K562 (cell line): ENCODE measurements around the gene OVCA2. TPM values are rescaled to one million over a fixed set of nuclear protein-coding genes. Genes with fewer than 3 reads are reported as not detected.
A peak's percentile ranks its signal among the peaks of the same experiment; 100 is the strongest.

ENCODE experiments used
- CBFB ChIP-seq: sonication (generic); formaldehyde crosslinking; IDR thresholded peaks from 2 replicates; pipeline ENCODE4 v1.4.0; 2020; ENCODE audit warnings: mild to moderate bottlenecking, missing genetic modification reagents
- NFYB ChIP-seq: IDR thresholded peaks from 2 replicates; pipeline ENCODE4 v1.6.1; 2011; ENCODE audit warnings: mild to moderate bottlenecking, moderate library complexity; ENCODE audit not compliant: insufficient read length; ENCODE audit errors: extremely low read depth
- POLR2AphosphoS5 ChIP-seq: IDR thresholded peaks from 2 replicates; pipeline ENCODE4 v1.6.1; 2011; ENCODE audit warnings: mild to moderate bottlenecking, low read depth, low read length, moderate library complexity; ENCODE audit not compliant: control insufficient read depth, insufficient read depth
- POLR2G ChIP-seq: fragments of 200-400 bp; formaldehyde crosslinking; IDR thresholded peaks from 2 replicates; pipeline ENCODE4 v1.6.1; 2017; ENCODE audit warnings: low read depth, mild to moderate bottlenecking, antibody characterized with exemption, low read length, moderate library complexity
- REST ChIP-seq, 2 experiments: fragments of 450-650 bp; formaldehyde crosslinking in 1 of 2; IDR thresholded peaks; 2 replicates each; pipeline versions ENCODE4 v1.4.0 to v1.6.1; 2014 to 2020; ENCODE audit warnings: mild to moderate bottlenecking in 2 of 2, borderline replicate concordance in 1 of 2, low read depth in 1 of 2
- TARDBP ChIP-seq: fragments of 450-650 bp; IDR thresholded peaks from 2 replicates; pipeline ENCODE4 v1.6.1; 2016
- YBX1 ChIP-seq: fragments of 450-650 bp; IDR thresholded peaks from 2 replicates; pipeline ENCODE4 v1.7.1; 2016; ENCODE audit warnings: mild to moderate bottlenecking
- ZNF3 ChIP-seq: fragments of 250-450 bp; sonication (Bioruptor Pico); IDR thresholded peaks from 2 replicates; pipeline ENCODE4 v1.5.0; 2021; ENCODE audit warnings: mild to moderate bottlenecking, moderate library complexity
- ZNF324 ChIP-seq: fragments of 250-450 bp; sonication (Bioruptor Pico); IDR thresholded peaks from 2 replicates; pipeline ENCODE4 v1.4.0; 2020; ENCODE audit warnings: mild to moderate bottlenecking
- polyA plus RNA-seq, 8 experiments: library from polyadenylated mRNA; depleted of rRNA in 4 of 8; stranded (reverse) in 5 of 8; unstranded in 3 of 8; fragments of >200 nt; fragmentation: Nextera tagmentation in 2 of 8; fragmentation: Illumina TruSeq in 1 of 8; extraction: Ambion mirVana in 2 of 8; extraction: Trizol in 1 of 8; gene quantifications; 2 replicates each; pipeline versions ENCODE4 v1.2.1 to v1.2.3, GENCODE V29; 2011 to 2014; ENCODE audit warnings: inconsistent platforms in 1 of 8, missing spikeins in 1 of 8
- total RNA-seq, 7 experiments: library from RNA; depleted of rRNA in 6 of 7; stranded (reverse); fragments of >200 nt in 6 of 7; fragmentation: Illumina TruSeq in 2 of 7; extraction: Trizol in 2 of 7; gene quantifications; 2 replicates each; pipeline versions ENCODE4 v1.2.1 to v1.2.3, GENCODE V29; 2011 to 2021; ENCODE audit warnings: low replicate concordance in 1 of 7
- TF ChIP-seq, protein P1 (sequence below), 3 experiments: IDR thresholded peaks in 2 of 3; conservative IDR thresholded peaks in 1 of 3; 2 replicates each; pipeline ENCODE4 v1.5.1; 2011 to 2012; ENCODE audit warnings: low read length in 3 of 3, mild to moderate bottlenecking in 3 of 3, control low read depth in 2 of 3, improper control_type of control experiment in 1 of 3, inconsistent platforms in 1 of 3, low read depth in 1 of 3, mixed read lengths in 1 of 3, moderate library complexity in 1 of 3; ENCODE audit not compliant: insufficient read depth in 2 of 3
- TF ChIP-seq, protein P2 (sequence below): fragments of 450-650 bp; formaldehyde crosslinking; IDR thresholded peaks from 2 replicates; pipeline ENCODE4 v1.4.0; 2020; ENCODE audit warnings: mild to moderate bottlenecking, mixed read lengths
- TF ChIP-seq, protein P3 (sequence below), 2 experiments: fragments of 450-650 bp in 1 of 2; sonication (generic) in 1 of 2; formaldehyde crosslinking in 1 of 2; IDR thresholded peaks in 1 of 2; conservative IDR thresholded peaks in 1 of 2; 2 replicates each; pipeline versions ENCODE4 v1.6.1 to v1.8.1; 2016 to 2023; ENCODE audit warnings: mild to moderate bottlenecking in 2 of 2, moderate library complexity in 2 of 2, inconsistent platforms in 1 of 2, missing genetic modification reagents in 1 of 2

The OVCA2 gene
- total and polyA plus RNA-seq, 9 of the 15 experiments (the other 6 are each of a cell fraction or from before 2014, with no cell fraction given), result 3.0 to 23.7 (median 14.1) TPM

DNA sequence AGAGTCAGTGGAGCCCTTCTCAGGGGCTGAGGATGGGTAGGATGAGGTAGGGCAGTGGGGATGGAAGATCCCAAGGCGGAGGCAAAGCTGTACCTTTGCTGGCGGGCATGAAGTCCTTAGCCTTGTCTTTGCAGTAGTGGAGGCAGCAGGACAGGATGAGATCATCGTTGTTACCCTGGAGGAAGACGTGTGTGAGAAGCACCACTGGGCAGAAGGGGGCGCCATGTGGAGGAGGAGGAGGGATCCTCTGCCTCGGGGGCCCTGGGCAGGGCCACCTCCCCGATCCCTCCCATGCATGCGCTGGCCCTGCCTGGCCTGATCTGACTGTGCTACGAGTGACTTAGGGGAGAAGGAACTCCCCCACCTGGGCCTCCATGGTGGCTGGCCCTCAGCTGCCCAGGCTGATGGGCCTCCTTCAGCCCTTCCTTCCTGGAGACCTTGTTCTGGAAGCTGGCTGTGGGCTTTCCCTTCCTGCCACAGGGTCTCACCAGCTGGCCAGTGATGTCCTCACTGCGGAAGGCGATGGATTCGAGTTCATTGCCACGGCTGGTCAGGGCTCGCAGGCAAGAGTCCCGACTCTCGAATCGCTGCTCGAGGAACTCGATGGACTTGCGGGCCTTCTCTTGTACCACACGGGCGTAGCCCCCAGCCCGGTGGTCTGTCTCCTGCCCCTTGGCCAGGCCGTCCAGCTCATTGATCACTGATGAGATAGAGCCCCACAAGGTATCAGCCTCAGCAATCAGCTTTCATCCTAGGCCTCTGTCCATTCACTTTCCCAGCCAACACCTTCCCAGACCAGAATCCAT, 23.4 kb downstream of the OVCA2 start (continued):
- TF ChIP-seq REST (IDR thresholded peaks at IDR 0.05; ENCODE audit: borderline replicate concordance), result peak; percentile 38; the same call in 1 of the 2 replicates
- no peak for TF ChIP-seq REST (CRISPR knock-in tag; IDR thresholded peaks at IDR 0.05; ENCODE audit: low read depth)
- TF ChIP-seq, protein P1, sequence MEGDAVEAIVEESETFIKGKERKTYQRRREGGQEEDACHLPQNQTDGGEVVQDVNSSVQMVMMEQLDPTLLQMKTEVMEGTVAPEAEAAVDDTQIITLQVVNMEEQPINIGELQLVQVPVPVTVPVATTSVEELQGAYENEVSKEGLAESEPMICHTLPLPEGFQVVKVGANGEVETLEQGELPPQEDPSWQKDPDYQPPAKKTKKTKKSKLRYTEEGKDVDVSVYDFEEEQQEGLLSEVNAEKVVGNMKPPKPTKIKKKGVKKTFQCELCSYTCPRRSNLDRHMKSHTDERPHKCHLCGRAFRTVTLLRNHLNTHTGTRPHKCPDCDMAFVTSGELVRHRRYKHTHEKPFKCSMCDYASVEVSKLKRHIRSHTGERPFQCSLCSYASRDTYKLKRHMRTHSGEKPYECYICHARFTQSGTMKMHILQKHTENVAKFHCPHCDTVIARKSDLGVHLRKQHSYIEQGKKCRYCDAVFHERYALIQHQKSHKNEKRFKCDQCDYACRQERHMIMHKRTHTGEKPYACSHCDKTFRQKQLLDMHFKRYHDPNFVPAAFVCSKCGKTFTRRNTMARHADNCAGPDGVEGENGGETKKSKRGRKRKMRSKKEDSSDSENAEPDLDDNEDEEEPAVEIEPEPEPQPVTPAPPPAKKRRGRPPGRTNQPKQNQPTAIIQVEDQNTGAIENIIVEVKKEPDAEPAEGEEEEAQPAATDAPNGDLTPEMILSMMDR (IDR thresholded peaks at IDR 0.05 in 2 of 3, conservative IDR thresholded peaks at IDR 0.05 in 1 of 3; ENCODE audit: insufficient read depth in 2 of 3, low read depth in 1 of 3, low read length in 3 of 3), result peak; percentile 53 to 65 (median 62)
- TF ChIP-seq, protein P2, sequence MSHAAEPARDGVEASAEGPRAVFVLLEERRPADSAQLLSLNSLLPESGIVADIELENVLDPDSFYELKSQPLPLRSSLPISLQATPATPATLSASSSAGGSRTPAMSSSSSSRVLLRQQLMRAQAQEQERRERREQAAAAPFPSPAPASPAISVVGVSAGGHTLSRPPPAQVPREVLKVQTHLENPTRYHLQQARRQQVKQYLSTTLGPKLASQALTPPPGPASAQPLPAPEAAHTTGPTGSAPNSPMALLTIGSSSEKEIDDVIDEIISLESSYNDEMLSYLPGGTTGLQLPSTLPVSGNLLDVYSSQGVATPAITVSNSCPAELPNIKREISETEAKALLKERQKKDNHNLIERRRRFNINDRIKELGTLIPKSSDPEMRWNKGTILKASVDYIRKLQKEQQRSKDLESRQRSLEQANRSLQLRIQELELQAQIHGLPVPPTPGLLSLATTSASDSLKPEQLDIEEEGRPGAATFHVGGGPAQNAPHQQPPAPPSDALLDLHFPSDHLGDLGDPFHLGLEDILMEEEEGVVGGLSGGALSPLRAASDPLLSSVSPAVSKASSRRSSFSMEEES (CRISPR knock-in tag), result no peak
- no peak for TF ChIP-seq ZNF3 (CRISPR knock-in tag)
- no peak for TF ChIP-seq ZNF324 (CRISPR knock-in tag)
- no peak for TF ChIP-seq NFYB
- no peak for TF ChIP-seq POLR2AphosphoS5
- no peak for TF ChIP-seq CBFB (CRISPR knock-in tag)
- no peak for TF ChIP-seq POLR2G
- no peak for TF ChIP-seq TARDBP
- TF ChIP-seq, protein P3, sequence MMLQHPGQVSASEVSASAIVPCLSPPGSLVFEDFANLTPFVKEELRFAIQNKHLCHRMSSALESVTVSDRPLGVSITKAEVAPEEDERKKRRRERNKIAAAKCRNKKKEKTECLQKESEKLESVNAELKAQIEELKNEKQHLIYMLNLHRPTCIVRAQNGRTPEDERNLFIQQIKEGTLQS (IDR thresholded peaks at IDR 0.05), result peak; percentile 78
- TF ChIP-seq, protein P3 (CRISPR knock-in tag; conservative IDR thresholded peaks at IDR 0.05), result no peak
- no peak for TF ChIP-seq YBX1
